OCI-M2 (cell line): ENCODE data around the gene ZNF787.

Experiments
- DNase-seq: peaks from one replicate; lab custom pipeline; 2025; ENCODE audit not compliant: unreplicated experiment; lab: John Stamatoyannopoulos, UW

The ZNF787 gene

GRCh38 chr19:56144376-56144775 is 23.3 kb upstream of the ZNF787 start:
- no peak for DNase-seq

GRCh38 chr19:56142897-56143434 is 21.9 kb upstream of the ZNF787 start:
- DNase-seq, result no peak

GRCh38 chr19:56142087-56142787 is 21.1 kb upstream of the ZNF787 start:
- DNase-seq, result no peak

- DNase-seq, result no peak
Measured at GRCh38 chr19:56141417-56141993, 20.4 kb upstream of the ZNF787 start.

GRCh38 chr19:56140583-56141416 is 19.7 kb upstream of the ZNF787 start, which contains the start of gene ZNF444:
Gene ZNF444 (plus strand): TSS chr19:56141287. CDS start chr19:56146912, 5,625 bp downstream.
- peak; percentile 86 for DNase-seq

- peak; percentile 20 for DNase-seq
Measured at GRCh38 chr19:56139847-56140582, 18.9 kb upstream of the ZNF787 start.

- no peak for DNase-seq
Measured at GRCh38 chr19:56138069-56138468, 17.0 kb upstream of the ZNF787 start.

GRCh38 chr19:56137405-56137804 is 16.3 kb upstream of the ZNF787 start:
- DNase-seq, result no peak

- no peak for DNase-seq
Measured at GRCh38 chr19:56136362-56136761, 15.3 kb upstream of the ZNF787 start.

GRCh38 chr19:56134654-56134921 is 13.5 kb upstream of the ZNF787 start:
- DNase-seq, result no peak

- no peak for DNase-seq
Measured at GRCh38 chr19:56133858-56134653, 13.0 kb upstream of the ZNF787 start.

GRCh38 chr19:56132316-56132822 is 11.3 kb upstream of the ZNF787 start:
- DNase-seq, result no peak

- no peak for DNase-seq
Measured at GRCh38 chr19:56131651-56132050, 10.6 kb upstream of the ZNF787 start.

GRCh38 chr19:56130006-56130405 is 8.9 kb upstream of the ZNF787 start:
- DNase-seq, result no peak

- no peak for DNase-seq
Measured at GRCh38 chr19:56126983-56127780, 6.1 kb upstream of the ZNF787 start.

- peak; percentile 12 for DNase-seq
Measured at GRCh38 chr19:56125806-56126590, 4.9 kb upstream of the ZNF787 start.

- no peak for DNase-seq
Measured at GRCh38 chr19:56124578-56124977, 3.5 kb upstream of the ZNF787 start.

- no peak for DNase-seq
Measured at GRCh38 chr19:56123266-56123891, 2.3 kb upstream of the ZNF787 start.
